Measurements from ENCODE around the gene PACSIN3.

Gene PACSIN3

GRCh38 chr11:47147250-47147649, 39.0 kb downstream of the PACSIN3 start:
- no peak for DNase-seq (ENCODE audit: low read depth)

GRCh38 chr11:47144541-47144940, 41.7 kb downstream of the PACSIN3 start:
- H3K4me3 ChIP-seq (ENCODE audit: low read length), result no peak overlapping the region
- TF ChIP-seq, protein P1, sequence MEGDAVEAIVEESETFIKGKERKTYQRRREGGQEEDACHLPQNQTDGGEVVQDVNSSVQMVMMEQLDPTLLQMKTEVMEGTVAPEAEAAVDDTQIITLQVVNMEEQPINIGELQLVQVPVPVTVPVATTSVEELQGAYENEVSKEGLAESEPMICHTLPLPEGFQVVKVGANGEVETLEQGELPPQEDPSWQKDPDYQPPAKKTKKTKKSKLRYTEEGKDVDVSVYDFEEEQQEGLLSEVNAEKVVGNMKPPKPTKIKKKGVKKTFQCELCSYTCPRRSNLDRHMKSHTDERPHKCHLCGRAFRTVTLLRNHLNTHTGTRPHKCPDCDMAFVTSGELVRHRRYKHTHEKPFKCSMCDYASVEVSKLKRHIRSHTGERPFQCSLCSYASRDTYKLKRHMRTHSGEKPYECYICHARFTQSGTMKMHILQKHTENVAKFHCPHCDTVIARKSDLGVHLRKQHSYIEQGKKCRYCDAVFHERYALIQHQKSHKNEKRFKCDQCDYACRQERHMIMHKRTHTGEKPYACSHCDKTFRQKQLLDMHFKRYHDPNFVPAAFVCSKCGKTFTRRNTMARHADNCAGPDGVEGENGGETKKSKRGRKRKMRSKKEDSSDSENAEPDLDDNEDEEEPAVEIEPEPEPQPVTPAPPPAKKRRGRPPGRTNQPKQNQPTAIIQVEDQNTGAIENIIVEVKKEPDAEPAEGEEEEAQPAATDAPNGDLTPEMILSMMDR (conservative IDR thresholded peaks at IDR 0.05; ENCODE audit: low read depth, low read length), result no peak
- no peak for DNase-seq (ENCODE audit: low read depth)

More at GRCh38 chr11:47147250-47147649, 39.0 kb downstream of the PACSIN3 start:
- no peak overlapping the region for H3K4me3 ChIP-seq (ENCODE audit: low read length)
- TF ChIP-seq, protein P1 (conservative IDR thresholded peaks at IDR 0.05; ENCODE audit: low read depth, low read length), result no peak

GRCh38 chr11:47143322-47143721, 42.9 kb downstream of the PACSIN3 start:
- no peak for DNase-seq (ENCODE audit: low read depth)
- TF ChIP-seq, protein P1 (conservative IDR thresholded peaks at IDR 0.05; ENCODE audit: low read depth, low read length), result no peak
- no peak overlapping the region for H3K4me3 ChIP-seq (ENCODE audit: low read length)

DNA sequence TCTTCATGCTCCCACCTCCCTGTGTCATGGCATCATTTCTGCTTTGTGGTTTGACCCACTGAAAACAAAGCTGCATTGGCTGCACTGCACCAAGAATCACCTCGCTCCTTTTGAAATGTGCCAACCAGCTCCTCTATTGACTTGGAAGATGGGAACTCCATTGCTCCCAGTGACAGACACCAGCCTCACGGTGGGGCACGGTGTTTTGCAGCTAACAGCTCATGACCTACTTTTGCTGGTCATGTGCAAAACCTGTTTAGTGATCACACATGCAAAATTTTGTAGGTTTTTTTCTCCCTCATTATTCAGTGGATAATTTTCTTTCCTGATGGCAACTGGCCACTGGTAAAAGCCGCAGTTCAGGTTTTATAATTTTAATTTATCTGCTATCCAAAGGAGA, 46.4 kb downstream of the PACSIN3 start:
- TF ChIP-seq, protein P1 (conservative IDR thresholded peaks at IDR 0.05; ENCODE audit: low read depth, low read length), result no peak

GRCh38 chr11:47137476-47137875, 48.8 kb downstream of the PACSIN3 start:
- TF ChIP-seq, protein P1 (conservative IDR thresholded peaks at IDR 0.05; ENCODE audit: low read depth, low read length), result no peak
- no peak overlapping the region for H3K4me3 ChIP-seq (ENCODE audit: low read length)
- no peak for DNase-seq (ENCODE audit: low read depth)

More for the DNA sequence above, 46.4 kb downstream of the PACSIN3 start:
- no peak for DNase-seq (ENCODE audit: low read depth)
- no peak overlapping the region for H3K4me3 ChIP-seq (ENCODE audit: low read length)

- no peak overlapping the region for H3K4me3 ChIP-seq (ENCODE audit: low read length)
- TF ChIP-seq, protein P1 (conservative IDR thresholded peaks at IDR 0.05; ENCODE audit: low read depth, low read length), result no peak
- no peak for DNase-seq (ENCODE audit: low read depth)
Measured at GRCh38 chr11:47136921-47137320, 49.3 kb downstream of the PACSIN3 start.

GRCh38 chr11:47136327-47136726, 49.9 kb downstream of the PACSIN3 start:
- H3K4me3 ChIP-seq (ENCODE audit: low read length), result no peak overlapping the region
- TF ChIP-seq, protein P1 (conservative IDR thresholded peaks at IDR 0.05; ENCODE audit: low read depth, low read length), result no peak
- no peak for DNase-seq (ENCODE audit: low read depth)
